ENCODE data around the gene CREB5.
A peak's percentile ranks its signal among the peaks of the same experiment; 100 is the strongest.

The CREB5 gene

DNA sequence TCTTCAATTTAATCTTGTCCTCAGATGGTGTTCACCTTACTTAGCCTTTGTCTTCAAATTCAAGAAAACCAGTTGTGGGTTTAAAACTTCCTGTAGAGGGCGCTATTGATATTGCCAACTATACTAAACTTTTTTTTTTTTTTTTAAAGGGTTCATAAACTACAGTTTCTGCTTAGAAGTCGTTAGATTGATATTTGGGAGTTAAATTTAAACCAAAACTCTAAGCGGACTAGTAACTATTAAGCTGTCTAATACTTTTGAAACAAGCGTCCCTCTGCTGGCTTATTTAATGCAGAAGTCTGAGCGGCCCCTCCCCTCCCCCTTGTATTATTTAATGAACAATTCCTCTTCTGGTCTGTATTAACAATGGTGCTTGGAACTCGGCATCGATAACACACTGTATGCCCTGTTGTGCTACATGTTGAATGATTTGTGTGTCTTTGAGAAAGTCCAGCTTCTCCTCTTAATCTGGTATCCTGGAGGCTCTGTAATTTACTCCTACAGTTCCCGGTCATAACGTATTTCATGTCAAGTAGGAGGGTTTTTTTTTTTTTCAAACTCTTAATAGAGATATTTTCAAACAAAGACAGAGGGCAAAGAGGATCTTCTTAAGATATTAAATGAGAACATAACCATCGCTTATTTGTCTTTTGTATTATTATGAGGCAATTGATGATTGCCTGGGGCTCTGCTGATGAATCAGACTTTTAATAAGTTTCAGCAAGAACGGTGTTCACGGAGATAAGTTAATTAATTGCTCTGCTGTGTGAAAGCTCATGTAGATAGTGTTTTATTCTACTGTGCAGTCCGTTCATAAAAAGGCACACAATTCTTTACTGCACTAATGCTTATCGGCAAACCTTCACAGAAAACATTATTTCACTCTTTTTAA, 22.6 kb upstream of the CREB5 start:
- TF ChIP-seq CTCF (IDR thresholded peaks at IDR 0.05; ENCODE audit: borderline replicate concordance, control extremely low read depth, extremely low read depth, insufficient read depth, missing control alignments): peak; percentile 19
- DNase-seq (ENCODE audit: low spot score): peak; percentile 21
- in situ Hi-C loops (cut with MboI; ENCODE audit: low sequenced_read_pairs, unreplicated experiment): loop anchor here (10.0 kb wide), 2 partner anchors 235 to 465 kb away; no protein-coding TSS in a partner anchor

- no peak for DNase-seq (ENCODE audit: low spot score)
- no peak for TF ChIP-seq CTCF (IDR thresholded peaks at IDR 0.05; ENCODE audit: borderline replicate concordance, control extremely low read depth, extremely low read depth, insufficient read depth, missing control alignments)
- in situ Hi-C loops (cut with MboI; ENCODE audit: low sequenced_read_pairs, unreplicated experiment): loop anchor here (10.0 kb wide), 2 partner anchors 234 to 464 kb away; no protein-coding TSS in a partner anchor
These were observed 21.9 kb upstream of the CREB5 start for GRCh38 chr7:28390426-28390825.

DNA sequence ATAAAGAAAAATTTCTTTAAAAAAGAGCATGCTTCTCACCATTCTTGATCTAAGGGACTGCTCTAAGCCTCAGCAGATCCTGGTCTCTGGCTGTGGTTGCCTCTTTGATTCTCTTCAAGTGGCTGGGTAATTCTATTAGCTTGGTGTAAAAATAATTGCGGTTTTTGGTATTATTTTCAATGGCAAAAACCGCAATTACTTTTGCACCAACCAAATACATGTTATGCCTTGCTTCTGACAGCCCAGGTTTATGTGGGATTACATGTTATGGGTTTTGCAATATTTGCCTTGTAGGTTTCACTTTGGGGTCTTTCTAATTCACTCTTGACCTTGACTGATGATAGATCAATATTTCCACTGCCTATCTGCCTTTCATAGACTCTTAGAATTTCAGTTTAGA, 20.0 kb upstream of the CREB5 start:
- no peak for DNase-seq (ENCODE audit: low spot score)
- no peak for TF ChIP-seq CTCF (IDR thresholded peaks at IDR 0.05; ENCODE audit: borderline replicate concordance, control extremely low read depth, extremely low read depth, insufficient read depth, missing control alignments)
- in situ Hi-C loops (cut with MboI; ENCODE audit: low sequenced_read_pairs, unreplicated experiment): loop anchor here (10.0 kb wide), 2 partner anchors 233 to 463 kb away; no protein-coding TSS in a partner anchor

- TF ChIP-seq CTCF (IDR thresholded peaks at IDR 0.05; ENCODE audit: borderline replicate concordance, control extremely low read depth, extremely low read depth, insufficient read depth, missing control alignments): no peak
- in situ Hi-C loops (cut with MboI; ENCODE audit: low sequenced_read_pairs, unreplicated experiment): loop anchor here (10.0 kb wide), 2 partner anchors 229 to 459 kb away; no protein-coding TSS in a partner anchor
- DNase-seq (ENCODE audit: low spot score): no peak
These were observed 16.9 kb upstream of the CREB5 start for GRCh38 chr7:28395404-28395803.

DNA sequence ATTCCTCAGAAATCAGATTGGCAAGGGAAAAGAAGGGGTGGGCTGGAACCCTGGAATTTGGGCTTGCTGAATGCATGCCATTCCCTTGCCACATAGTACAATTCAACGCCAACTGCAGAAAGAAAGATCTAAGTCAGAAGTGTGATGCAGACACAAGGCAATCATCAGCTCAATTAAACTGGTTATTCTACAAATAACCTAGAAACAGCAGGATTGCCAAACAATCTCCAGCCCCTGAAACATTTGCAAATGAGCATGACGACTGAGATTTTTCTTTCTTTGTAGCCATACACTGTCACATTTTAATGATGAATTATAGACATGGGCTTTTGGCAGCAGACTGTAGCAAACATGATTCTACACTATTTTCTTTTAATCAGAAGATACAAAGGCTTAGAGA, 16.5 kb upstream of the CREB5 start:
- in situ Hi-C loops (cut with MboI; ENCODE audit: low sequenced_read_pairs, unreplicated experiment): loop anchor here (10.0 kb wide), 2 partner anchors 229 to 459 kb away; no protein-coding TSS in a partner anchor
- DNase-seq (ENCODE audit: low spot score): no peak
- TF ChIP-seq CTCF (IDR thresholded peaks at IDR 0.05; ENCODE audit: borderline replicate concordance, control extremely low read depth, extremely low read depth, insufficient read depth, missing control alignments): no peak

GRCh38 chr7:28397141-28397540, 15.2 kb upstream of the CREB5 start:
- in situ Hi-C loops (cut with MboI; ENCODE audit: low sequenced_read_pairs, unreplicated experiment): loop anchor here (10.0 kb wide), 2 partner anchors 228 to 458 kb away; no protein-coding TSS in a partner anchor
- TF ChIP-seq CTCF (IDR thresholded peaks at IDR 0.05; ENCODE audit: borderline replicate concordance, control extremely low read depth, extremely low read depth, insufficient read depth, missing control alignments): no peak
- no peak for DNase-seq (ENCODE audit: low spot score)
